HepG2 (cell line): ENCODE data around the gene CD7. TPM values are rescaled to one million over a fixed set of nuclear protein-coding genes. Genes with fewer than 3 reads are reported as not detected.

Experiments used
- ARNT ChIP-seq: fragments of 450-650 bp; IDR thresholded peaks from 2 replicates; pipeline ENCODE4 v1.6.1; 2017
- FOXA3 ChIP-seq: IDR thresholded peaks from 2 replicates; pipeline ENCODE4 v1.6.1; 2016; ENCODE audit warnings: missing genetic modification reagents, missing compliant biosample characterization
- FOXK1 ChIP-seq: sonication (generic); formaldehyde crosslinking; IDR thresholded peaks from 2 replicates; pipeline ENCODE4 v1.4.0; 2020; ENCODE audit warnings: low read depth, missing genetic modification reagents, borderline replicate concordance
- FOXM1 ChIP-seq: sonication (generic); formaldehyde crosslinking; IDR thresholded peaks from 2 replicates; pipeline ENCODE4 v1.5.0; 2020; ENCODE audit warnings: missing genetic modification reagents
- HOXA7 ChIP-seq: sonication (generic); formaldehyde crosslinking; IDR thresholded peaks from 2 replicates; pipeline ENCODE4 v1.8.1; 2022; ENCODE audit warnings: mild to moderate bottlenecking, missing genetic modification reagents, moderate library complexity
- MED1 ChIP-seq: sonication (generic); formaldehyde crosslinking; IDR thresholded peaks from 2 replicates; pipeline ENCODE4 v1.4.0; 2020; ENCODE audit warnings: missing genetic modification reagents
- NFKBIZ ChIP-seq: IDR thresholded peaks from 2 replicates; pipeline ENCODE4 v1.6.1; 2018; ENCODE audit warnings: missing genetic modification reagents, missing compliant biosample characterization
- PCBP1 ChIP-seq: fragments of 200-400 bp; formaldehyde crosslinking; IDR thresholded peaks from 2 replicates; pipeline ENCODE4 v1.6.1; 2017; ENCODE audit warnings: mild to moderate bottlenecking, low read depth, low read length, borderline replicate concordance
- PCBP2 ChIP-seq: fragments of 200-400 bp; formaldehyde crosslinking; optimal IDR thresholded peaks from 2 replicates; pipeline ENCODE3; 2018; ENCODE audit warnings: low read length, low read depth; ENCODE audit not compliant: poor library complexity, severe bottlenecking
- SCMH1 ChIP-seq: sonication (generic); formaldehyde crosslinking; IDR thresholded peaks from 2 replicates; pipeline ENCODE4 v1.9.0; 2021; ENCODE audit warnings: missing genetic modification reagents, mild to moderate bottlenecking, borderline replicate concordance
- SMAD1 ChIP-seq: sonication (generic); formaldehyde crosslinking; IDR thresholded peaks from 2 replicates; pipeline ENCODE4 v1.4.0; 2020; ENCODE audit warnings: missing genetic modification reagents, low read depth, mild to moderate bottlenecking, borderline replicate concordance
- ZBTB42 ChIP-seq: sonication (generic); formaldehyde crosslinking; IDR thresholded peaks from 2 replicates; pipeline ENCODE4 v1.5.0; 2020; ENCODE audit warnings: mild to moderate bottlenecking, missing genetic modification reagents
- ZNF20 ChIP-seq: sonication (generic); formaldehyde crosslinking; IDR thresholded peaks from 2 replicates; pipeline ENCODE4 v1.4.0; 2020; ENCODE audit warnings: mild to moderate bottlenecking, moderate library complexity, missing genetic modification reagents
- ZNF274 ChIP-seq: sonication (generic); formaldehyde crosslinking; IDR thresholded peaks from 2 replicates; pipeline ENCODE4 v1.5.1; 2020; ENCODE audit warnings: mild to moderate bottlenecking, missing genetic modification reagents
- ZNF460 ChIP-seq: sonication (generic); formaldehyde crosslinking; IDR thresholded peaks from 2 replicates; pipeline ENCODE4 v1.5.1; 2020; ENCODE audit warnings: missing genetic modification reagents, mild to moderate bottlenecking, borderline replicate concordance
- ZNF747 ChIP-seq: sonication (generic); formaldehyde crosslinking; IDR thresholded peaks from 2 replicates; pipeline ENCODE4 v1.8.1; 2023; ENCODE audit warnings: missing genetic modification reagents, mild to moderate bottlenecking, borderline replicate concordance
- ZNF749 ChIP-seq: sonication (generic); formaldehyde crosslinking; IDR thresholded peaks from 2 replicates; pipeline ENCODE4 v1.8.0; 2022; ENCODE audit warnings: mild to moderate bottlenecking, missing genetic modification reagents, moderate library complexity, borderline replicate concordance
- polyA plus RNA-seq, 8 experiments: library from polyadenylated mRNA; depleted of rRNA in 3 of 8; stranded (reverse) in 7 of 8; unstranded in 1 of 8; fragments of >200 nt; fragmentation: Illumina TruSeq in 4 of 8; extraction: Trizol in 4 of 8; gene quantifications; 2 replicates each; pipeline versions ENCODE4 v1.2.1 to v1.2.3, GENCODE V29; 2011 to 2016; ENCODE audit warnings: low read depth in 4 of 8, missing spikeins in 1 of 8, mixed read lengths in 1 of 8; ENCODE audit not compliant: insufficient read depth in 1 of 8
- total RNA-seq, 5 experiments: library from RNA; depleted of rRNA; stranded (reverse); fragments of >200 nt; fragmentation: Illumina TruSeq; extraction: Trizol; gene quantifications; 2 replicates each; pipeline ENCODE4 v1.2.3, GENCODE V29; 2016; ENCODE audit warnings: low read depth in 1 of 5
- TF ChIP-seq, protein P1 (sequence below): sonication (generic); formaldehyde crosslinking; IDR thresholded peaks from 2 replicates; pipeline ENCODE4 v1.9.0; 2021; ENCODE audit warnings: missing genetic modification reagents, borderline replicate concordance
- TF ChIP-seq, protein P2 (sequence below): IDR thresholded peaks from 2 replicates; pipeline ENCODE4 v1.6.1; 2016; ENCODE audit warnings: low read depth
- TF ChIP-seq, protein P3 (sequence below): fragments of 450-650 bp; IDR thresholded peaks from 2 replicates; pipeline ENCODE4 v1.6.1; 2016
- TF ChIP-seq, protein P4 (sequence below): sonication (generic); formaldehyde crosslinking; IDR thresholded peaks from 2 replicates; pipeline ENCODE4 v1.8.0; 2022; ENCODE audit warnings: low read depth, missing genetic modification reagents
- TF ChIP-seq, protein P5 (sequence below): IDR thresholded peaks from 2 replicates; pipeline ENCODE4 v1.6.1; 2016; ENCODE audit warnings: control low read depth

The CD7 gene
- total and polyA plus RNA-seq, 2 of the 13 experiments (the other 11 are each of a cell fraction or from before 2014, with no cell fraction given): 67.6 to 76.4 TPM

DNA sequence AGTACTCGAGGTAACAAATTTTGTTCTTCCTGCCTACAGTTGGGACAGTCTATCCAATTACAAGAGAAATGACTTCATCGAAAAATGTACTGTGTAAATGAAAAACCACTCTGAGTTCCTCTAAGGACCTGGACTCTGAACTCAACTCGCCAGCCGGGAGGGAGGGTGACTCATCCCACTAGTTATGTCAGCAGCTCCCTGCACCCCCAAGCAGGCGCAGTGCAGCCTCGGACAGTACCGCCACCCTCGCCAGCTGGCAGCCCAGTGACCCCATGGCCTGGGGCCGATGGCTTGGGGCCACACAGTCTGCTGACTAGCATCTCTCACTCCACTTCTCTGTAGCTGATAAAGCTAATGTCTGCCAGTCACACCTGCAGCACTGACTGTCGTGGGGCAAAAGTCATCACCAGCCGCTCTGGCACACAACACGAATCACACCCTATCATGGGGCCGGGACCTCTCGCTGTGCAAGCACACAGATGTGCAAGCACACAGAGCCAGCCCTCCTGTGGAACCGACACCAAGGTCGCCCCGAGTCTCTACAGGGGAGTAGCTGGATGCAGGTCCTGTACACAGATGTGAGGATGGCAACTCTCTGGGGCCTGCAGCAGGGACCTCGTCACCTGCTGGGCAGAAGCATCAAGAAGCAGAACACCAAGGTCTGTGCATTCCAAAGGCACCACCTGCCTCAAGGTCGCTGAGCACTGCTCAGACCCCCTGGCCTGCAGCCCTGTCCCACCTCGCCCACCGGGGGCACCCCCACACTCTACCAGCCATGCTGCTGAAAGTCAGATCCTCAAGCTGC is 49.6 kb downstream of the CD7 start (continued):
- TF ChIP-seq, protein P1, sequence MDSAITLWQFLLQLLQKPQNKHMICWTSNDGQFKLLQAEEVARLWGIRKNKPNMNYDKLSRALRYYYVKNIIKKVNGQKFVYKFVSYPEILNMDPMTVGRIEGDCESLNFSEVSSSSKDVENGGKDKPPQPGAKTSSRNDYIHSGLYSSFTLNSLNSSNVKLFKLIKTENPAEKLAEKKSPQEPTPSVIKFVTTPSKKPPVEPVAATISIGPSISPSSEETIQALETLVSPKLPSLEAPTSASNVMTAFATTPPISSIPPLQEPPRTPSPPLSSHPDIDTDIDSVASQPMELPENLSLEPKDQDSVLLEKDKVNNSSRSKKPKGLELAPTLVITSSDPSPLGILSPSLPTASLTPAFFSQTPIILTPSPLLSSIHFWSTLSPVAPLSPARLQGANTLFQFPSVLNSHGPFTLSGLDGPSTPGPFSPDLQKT (CRISPR knock-in tag): no peak
- TF ChIP-seq FOXK1: peak; percentile 88
- TF ChIP-seq, protein P2, sequence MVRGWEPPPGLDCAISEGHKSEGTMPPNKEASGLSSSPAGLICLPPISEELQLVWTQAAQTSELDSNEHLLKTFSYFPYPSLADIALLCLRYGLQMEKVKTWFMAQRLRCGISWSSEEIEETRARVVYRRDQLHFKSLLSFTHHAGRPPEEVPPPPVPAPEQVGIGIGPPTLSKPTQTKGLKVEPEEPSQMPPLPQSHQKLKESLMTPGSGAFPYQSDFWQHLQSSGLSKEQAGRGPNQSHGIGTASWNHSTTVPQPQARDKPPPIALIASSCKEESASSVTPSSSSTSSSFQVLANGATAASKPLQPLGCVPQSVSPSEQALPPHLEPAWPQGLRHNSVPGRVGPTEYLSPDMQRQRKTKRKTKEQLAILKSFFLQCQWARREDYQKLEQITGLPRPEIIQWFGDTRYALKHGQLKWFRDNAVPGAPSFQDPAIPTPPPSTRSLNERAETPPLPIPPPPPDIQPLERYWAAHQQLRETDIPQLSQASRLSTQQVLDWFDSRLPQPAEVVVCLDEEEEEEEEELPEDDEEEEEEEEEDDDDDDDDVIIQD (CRISPR knock-in tag): 0 out of 2 replicates have a peak, but pooled peaks have one; percentile 66
- TF ChIP-seq PCBP1: peak; percentile 45; the same call in 1 of the 2 replicates
- no peak for TF ChIP-seq ZNF20
- TF ChIP-seq ZNF274: 0 out of 2 replicates have a peak, but pooled peaks have one; percentile 49
- no peak for TF ChIP-seq ARNT
- no peak for TF ChIP-seq ZBTB42 (CRISPR knock-in tag)
- no peak for TF ChIP-seq SCMH1 (CRISPR knock-in tag)
- TF ChIP-seq SMAD1 (CRISPR knock-in tag): no peak
- peak; percentile 83 for TF ChIP-seq FOXA3 (CRISPR knock-in tag)
- peak; percentile 97 for TF ChIP-seq MED1
- TF ChIP-seq, protein P3, sequence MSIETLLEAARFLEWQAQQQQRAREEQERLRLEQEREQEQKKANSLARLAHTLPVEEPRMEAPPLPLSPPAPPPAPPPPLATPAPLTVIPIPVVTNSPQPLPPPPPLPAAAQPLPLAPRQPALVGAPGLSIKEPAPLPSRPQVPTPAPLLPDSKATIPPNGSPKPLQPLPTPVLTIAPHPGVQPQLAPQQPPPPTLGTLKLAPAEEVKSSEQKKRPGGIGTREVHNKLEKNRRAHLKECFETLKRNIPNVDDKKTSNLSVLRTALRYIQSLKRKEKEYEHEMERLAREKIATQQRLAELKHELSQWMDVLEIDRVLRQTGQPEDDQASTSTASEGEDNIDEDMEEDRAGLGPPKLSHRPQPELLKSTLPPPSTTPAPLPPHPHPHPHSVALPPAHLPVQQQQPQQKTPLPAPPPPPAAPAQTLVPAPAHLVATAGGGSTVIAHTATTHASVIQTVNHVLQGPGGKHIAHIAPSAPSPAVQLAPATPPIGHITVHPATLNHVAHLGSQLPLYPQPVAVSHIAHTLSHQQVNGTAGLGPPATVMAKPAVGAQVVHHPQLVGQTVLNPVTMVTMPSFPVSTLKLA: peak; percentile 43; the same call in 1 of the 2 replicates
- TF ChIP-seq NFKBIZ (CRISPR knock-in tag): peak; percentile 97
- TF ChIP-seq, protein P4, sequence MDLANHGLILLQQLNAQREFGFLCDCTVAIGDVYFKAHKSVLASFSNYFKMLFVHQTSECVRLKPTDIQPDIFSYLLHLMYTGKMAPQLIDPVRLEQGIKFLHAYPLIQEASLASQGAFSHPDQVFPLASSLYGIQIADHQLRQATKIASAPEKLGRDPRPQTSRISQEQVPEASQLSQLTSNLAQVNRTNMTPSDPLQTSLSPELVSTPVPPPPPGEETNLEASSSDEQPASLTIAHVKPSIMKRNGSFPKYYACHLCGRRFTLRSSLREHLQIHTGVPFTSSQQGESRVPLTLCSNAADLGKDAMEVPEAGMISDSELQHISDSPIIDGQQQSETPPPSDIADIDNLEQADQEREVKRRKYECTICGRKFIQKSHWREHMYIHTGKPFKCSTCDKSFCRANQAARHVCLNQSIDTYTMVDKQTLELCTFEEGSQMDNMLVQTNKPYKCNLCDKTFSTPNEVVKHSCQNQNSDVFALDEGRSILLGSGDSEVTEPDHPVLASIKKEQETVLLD (CRISPR knock-in tag): 0 out of 2 replicates have a peak, but pooled peaks have one; percentile 30
- TF ChIP-seq ZNF749: peak; percentile 82
- no peak for TF ChIP-seq PCBP2
- TF ChIP-seq ZNF747: peak; percentile 75; the same call in 1 of the 2 replicates
- no peak for TF ChIP-seq HOXA7 (CRISPR knock-in tag)
- TF ChIP-seq ZNF460: peak; percentile 66
- no peak; the same call in 1 of the 2 replicates for TF ChIP-seq FOXM1
- TF ChIP-seq, protein P5, sequence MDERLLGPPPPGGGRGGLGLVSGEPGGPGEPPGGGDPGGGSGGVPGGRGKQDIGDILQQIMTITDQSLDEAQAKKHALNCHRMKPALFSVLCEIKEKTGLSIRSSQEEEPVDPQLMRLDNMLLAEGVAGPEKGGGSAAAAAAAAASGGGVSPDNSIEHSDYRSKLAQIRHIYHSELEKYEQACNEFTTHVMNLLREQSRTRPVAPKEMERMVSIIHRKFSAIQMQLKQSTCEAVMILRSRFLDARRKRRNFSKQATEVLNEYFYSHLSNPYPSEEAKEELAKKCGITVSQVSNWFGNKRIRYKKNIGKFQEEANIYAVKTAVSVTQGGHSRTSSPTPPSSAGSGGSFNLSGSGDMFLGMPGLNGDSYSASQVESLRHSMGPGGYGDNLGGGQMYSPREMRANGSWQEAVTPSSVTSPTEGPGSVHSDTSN (CRISPR knock-in tag): no peak
